ENCODE measurements around the gene KLRC4. TPM values are rescaled to one million over a fixed set of nuclear protein-coding genes. Genes with fewer than 3 reads are reported as not detected.
"Not testable (repeated sequence)": the region's sequence is repeated elsewhere in the genome, so short reads cannot be mapped to it uniquely, and the experiment has no call there.

Gene KLRC4
- total RNA-seq, 1 donor from 2014 or later: not detected

DNA sequence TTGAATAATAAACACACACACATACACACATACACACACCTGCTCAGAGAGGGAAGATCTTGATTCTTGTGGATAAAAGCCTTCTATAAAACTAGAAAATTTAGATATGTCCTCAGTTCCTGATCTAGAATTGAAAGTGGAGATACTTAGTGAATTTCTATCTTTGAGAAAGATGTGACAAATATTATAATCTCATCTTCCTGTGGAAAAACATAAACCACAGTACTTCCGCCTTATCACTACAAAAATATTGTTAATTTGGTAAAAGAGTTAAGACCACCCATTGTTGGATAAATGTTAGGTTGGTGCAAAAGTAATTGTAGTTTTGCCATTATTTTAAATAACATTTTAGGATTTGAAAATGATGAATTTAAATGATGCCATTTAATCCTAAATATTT is 19.7 kb downstream of the KLRC4 start, which contains the start of gene KLRK1:
Gene KLRK1 (minus strand): TSS at position 138 of the 400 bp plus-strand sequence. CDS start 1,231 bp downstream, outside the sequence.
- Mint-ChIP-seq H3K36me3 (ENCODE audit: low read depth) (no peaks in the 10 kb centered on the region), H3K27me3 (ENCODE audit: low read depth) (no peaks in the 10 kb centered on the region), H3K9me3 (no peaks in the 10 kb centered on the region), H3K4me3 (no peak within 1 kb of the TSS), H3K4me1 (no peaks in the 10 kb centered on the region), H3K27ac (ENCODE audit: unreplicated experiment) (no peak within 1 kb of the TSS)
- no peak for DNase-seq (ENCODE audit: low read depth, low spot score)
- TF ChIP-seq, protein P1, sequence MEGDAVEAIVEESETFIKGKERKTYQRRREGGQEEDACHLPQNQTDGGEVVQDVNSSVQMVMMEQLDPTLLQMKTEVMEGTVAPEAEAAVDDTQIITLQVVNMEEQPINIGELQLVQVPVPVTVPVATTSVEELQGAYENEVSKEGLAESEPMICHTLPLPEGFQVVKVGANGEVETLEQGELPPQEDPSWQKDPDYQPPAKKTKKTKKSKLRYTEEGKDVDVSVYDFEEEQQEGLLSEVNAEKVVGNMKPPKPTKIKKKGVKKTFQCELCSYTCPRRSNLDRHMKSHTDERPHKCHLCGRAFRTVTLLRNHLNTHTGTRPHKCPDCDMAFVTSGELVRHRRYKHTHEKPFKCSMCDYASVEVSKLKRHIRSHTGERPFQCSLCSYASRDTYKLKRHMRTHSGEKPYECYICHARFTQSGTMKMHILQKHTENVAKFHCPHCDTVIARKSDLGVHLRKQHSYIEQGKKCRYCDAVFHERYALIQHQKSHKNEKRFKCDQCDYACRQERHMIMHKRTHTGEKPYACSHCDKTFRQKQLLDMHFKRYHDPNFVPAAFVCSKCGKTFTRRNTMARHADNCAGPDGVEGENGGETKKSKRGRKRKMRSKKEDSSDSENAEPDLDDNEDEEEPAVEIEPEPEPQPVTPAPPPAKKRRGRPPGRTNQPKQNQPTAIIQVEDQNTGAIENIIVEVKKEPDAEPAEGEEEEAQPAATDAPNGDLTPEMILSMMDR (conservative IDR thresholded peaks at IDR 0.05): no peak

GRCh38 chr12:10388624-10389413 is 20.7 kb downstream of the KLRC4 start:
- Mint-ChIP-seq H3K9me3 (peaks cover 6% of the 10 kb centered on the region), H3K4me1 (no peaks in the 10 kb centered on the region)

GRCh38 chr12:10387498-10387897 is 22.1 kb downstream of the KLRC4 start:
- not testable (repeated sequence) for H3K27ac Mint-ChIP-seq (ENCODE audit: unreplicated experiment); H3K4me3 Mint-ChIP-seq; DNase-seq (ENCODE audit: low read depth, low spot score); H3K27me3 Mint-ChIP-seq (ENCODE audit: low read depth); H3K36me3 Mint-ChIP-seq (ENCODE audit: low read depth); H3K4me1 Mint-ChIP-seq
- H3K9me3 Mint-ChIP-seq: peaks cover 14% of the 10 kb centered on the region

More at GRCh38 chr12:10388624-10389413, 20.7 kb downstream of the KLRC4 start:
- H3K27me3 Mint-ChIP-seq (ENCODE audit: low read depth): no peaks in the 10 kb centered on the region
- no peak overlapping the region for H3K4me3 Mint-ChIP-seq
- TF ChIP-seq, protein P1 (conservative IDR thresholded peaks at IDR 0.05): no peak
- H3K36me3 Mint-ChIP-seq (ENCODE audit: low read depth): peaks cover 5% of the 10 kb centered on the region
- H3K27ac Mint-ChIP-seq (ENCODE audit: unreplicated experiment): no peak overlapping the region
- DNase-seq (ENCODE audit: low read depth, low spot score): no peak

GRCh38 chr12:10386857-10387256 is 22.7 kb downstream of the KLRC4 start:
- H3K4me3 Mint-ChIP-seq: no peak overlapping the region
- peaks cover 5% of the 10 kb centered on the region for H3K36me3 Mint-ChIP-seq (ENCODE audit: low read depth)
- H3K27ac Mint-ChIP-seq (ENCODE audit: unreplicated experiment): no peak overlapping the region

DNA sequence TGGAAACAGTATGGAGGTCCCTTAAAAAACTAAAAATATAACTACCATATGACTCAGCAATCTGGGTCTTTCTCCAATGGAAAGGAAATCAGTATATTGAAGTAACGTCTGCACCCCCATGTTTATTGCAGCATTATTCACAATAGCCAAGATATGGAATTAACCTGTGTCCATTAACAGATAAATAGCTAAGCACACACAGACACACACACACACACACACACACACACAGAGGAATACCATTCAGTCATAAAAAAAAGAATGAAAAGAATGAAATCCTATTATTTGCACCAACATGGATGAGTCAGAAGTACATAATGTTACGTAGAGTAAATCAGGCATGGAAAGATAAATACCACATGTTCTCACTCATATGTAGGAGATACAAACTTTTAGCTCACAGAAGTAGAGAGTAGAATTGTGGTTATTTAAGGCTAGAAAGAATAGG is 24.4 kb downstream of the KLRC4 start:
- no peaks in the 10 kb centered on the region for H3K4me1 Mint-ChIP-seq
- no peak for DNase-seq (ENCODE audit: low read depth, low spot score)
- H3K27ac Mint-ChIP-seq (ENCODE audit: unreplicated experiment): no peak overlapping the region
- TF ChIP-seq, protein P1 (conservative IDR thresholded peaks at IDR 0.05): no peak
- peaks cover 16% of the 10 kb centered on the region for H3K9me3 Mint-ChIP-seq
- H3K36me3 Mint-ChIP-seq (ENCODE audit: low read depth): peaks cover 5% of the 10 kb centered on the region
- H3K27me3 Mint-ChIP-seq (ENCODE audit: low read depth): no peaks in the 10 kb centered on the region
- H3K4me3 Mint-ChIP-seq: no peak overlapping the region

More at GRCh38 chr12:10386857-10387256, 22.7 kb downstream of the KLRC4 start:
- DNase-seq (ENCODE audit: low read depth, low spot score): no peak
- peaks cover 14% of the 10 kb centered on the region for H3K9me3 Mint-ChIP-seq
- TF ChIP-seq, protein P1 (conservative IDR thresholded peaks at IDR 0.05): no peak
- no peaks in the 10 kb centered on the region for H3K27me3 Mint-ChIP-seq (ENCODE audit: low read depth)
- H3K4me1 Mint-ChIP-seq: no peaks in the 10 kb centered on the region

GRCh38 chr12:10384191-10384590 is 25.4 kb downstream of the KLRC4 start:
- no peak for DNase-seq (ENCODE audit: low read depth, low spot score)
- Mint-ChIP-seq H3K27me3 (ENCODE audit: low read depth) (no peaks in the 10 kb centered on the region), H3K4me3 (no peak overlapping the region), H3K36me3 (ENCODE audit: low read depth) (peaks cover 5% of the 10 kb centered on the region), H3K27ac (ENCODE audit: unreplicated experiment) (no peak overlapping the region), H3K4me1 (no peaks in the 10 kb centered on the region), H3K9me3 (peaks cover 16% of the 10 kb centered on the region)
- TF ChIP-seq, protein P1 (conservative IDR thresholded peaks at IDR 0.05): no peak

All from neural crest cell (in vitro differentiated cells).